NCI-H748 (cell line): ENCODE measurements around the gene CRISPLD2.
"Not testable (repeated sequence)": the region's sequence is repeated elsewhere in the genome, so short reads cannot be mapped to it uniquely, and the experiment has no call there.

Experiments used
- DNase-seq: peaks from one replicate; lab custom pipeline; 2025; ENCODE audit not compliant: unreplicated experiment; lab: John Stamatoyannopoulos, UW

The CRISPLD2 gene

DNA sequence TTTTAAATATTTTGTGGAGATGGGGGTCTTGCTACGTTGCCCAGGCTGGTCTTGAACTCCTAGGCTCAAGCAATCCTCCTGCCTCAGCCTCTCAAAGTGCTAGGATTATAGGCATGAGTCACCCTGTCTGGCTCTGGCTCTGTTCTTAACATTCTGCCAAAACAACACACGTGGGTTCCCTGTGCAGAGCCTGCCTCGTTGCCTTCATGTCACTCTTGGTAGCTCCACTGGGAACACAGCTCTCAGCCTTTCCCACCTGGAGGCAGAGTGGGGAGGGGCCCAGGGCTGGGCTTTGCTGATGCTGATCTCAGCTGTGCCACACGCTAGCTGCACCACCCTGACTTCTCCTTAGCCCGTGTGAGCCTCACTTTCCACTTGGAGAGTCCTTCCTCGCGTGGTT is 19.3 kb downstream of the CRISPLD2 start:
- DNase-seq: no peak

DNA sequence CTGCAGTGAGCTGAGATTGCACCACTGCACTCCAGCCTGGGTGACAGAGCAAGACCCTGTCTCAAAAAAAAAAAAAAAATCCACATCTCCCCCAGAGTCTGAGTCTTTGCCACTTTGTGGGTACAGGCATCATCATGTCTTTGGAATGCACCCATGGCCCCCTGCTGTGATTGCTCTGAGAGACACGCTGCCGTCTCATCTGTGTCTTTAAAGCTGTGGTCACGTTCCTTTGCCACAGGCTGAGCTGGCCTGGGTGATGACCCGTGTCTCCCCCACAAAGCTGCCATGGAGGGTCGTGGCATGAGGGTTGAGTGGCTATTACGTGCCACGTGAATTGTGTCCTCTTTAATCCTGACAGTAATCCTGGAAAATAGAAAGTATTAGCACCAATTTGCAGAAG is 20.2 kb downstream of the CRISPLD2 start:
- DNase-seq: no peak

DNA sequence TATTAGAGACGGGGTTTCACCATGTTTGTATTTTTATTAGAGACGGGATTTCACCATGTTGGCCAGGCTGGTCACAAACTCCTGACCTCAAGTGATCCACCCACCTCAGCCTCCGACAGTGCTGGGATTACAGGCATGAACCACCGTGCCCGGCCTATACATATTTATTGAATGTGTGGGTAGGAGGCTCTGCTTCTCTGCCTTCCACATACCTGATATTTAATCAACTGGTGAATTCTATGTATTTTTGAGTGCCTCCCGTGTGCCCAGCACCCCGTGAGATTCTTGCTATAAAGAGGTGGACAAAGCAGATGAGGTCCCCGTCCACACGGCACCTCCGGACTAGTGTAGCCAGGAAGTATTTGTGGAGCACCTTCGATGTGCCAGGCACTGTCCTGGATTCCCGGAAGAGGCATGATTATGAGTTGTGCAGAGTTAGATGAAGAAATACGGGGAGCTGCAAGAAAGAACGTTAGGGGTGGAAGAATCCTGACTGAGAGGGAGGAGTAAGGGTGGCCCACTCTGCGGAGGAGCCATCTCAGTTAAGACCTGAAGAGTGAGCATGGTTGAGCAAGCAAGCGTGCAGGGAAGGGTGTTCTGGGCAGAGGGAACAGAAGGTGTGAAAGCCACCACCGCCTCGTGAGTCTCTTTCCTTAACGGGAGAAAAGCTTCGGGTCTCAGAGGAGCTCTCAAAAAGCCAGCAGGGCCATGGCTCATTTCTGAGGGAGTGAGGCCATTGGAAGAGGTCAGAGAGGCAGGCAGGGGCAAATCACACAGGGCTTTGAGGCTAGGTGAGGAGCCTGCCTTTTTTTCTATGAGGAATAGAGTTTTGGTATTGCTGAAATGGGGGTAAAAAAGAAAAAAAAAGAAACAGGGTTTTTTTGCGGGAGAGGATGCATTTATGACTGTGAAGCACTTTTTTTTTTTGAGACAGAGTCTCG is 21.2 kb downstream of the CRISPLD2 start:
- DNase-seq: no peak

DNA sequence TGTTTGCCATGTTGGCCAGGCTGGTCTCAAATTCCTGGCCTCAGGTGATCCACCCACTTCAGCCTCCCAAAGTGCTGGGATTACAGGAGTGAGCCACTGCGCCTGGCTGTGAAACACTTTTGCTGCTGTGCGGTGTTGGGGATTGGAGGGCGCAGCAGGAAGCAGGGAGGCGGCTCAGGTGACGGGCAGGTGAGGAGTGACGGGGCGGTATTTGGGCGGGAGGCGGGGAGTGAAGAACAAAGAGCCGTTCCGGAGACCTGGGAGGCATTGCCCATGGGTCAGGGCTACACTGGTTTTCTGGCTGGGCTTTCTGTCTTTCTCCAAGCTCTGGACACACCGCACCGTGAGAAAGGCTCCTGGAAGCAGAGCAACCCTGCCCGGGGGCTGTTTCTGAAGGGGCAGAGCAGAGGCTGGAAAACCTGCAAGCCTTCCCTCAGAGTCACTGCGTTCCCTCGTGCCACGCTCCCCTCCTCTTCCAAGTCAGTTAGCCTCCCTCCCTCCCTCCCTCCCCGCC is 22.1 kb downstream of the CRISPLD2 start:
- DNase-seq: peak; percentile 87

DNA sequence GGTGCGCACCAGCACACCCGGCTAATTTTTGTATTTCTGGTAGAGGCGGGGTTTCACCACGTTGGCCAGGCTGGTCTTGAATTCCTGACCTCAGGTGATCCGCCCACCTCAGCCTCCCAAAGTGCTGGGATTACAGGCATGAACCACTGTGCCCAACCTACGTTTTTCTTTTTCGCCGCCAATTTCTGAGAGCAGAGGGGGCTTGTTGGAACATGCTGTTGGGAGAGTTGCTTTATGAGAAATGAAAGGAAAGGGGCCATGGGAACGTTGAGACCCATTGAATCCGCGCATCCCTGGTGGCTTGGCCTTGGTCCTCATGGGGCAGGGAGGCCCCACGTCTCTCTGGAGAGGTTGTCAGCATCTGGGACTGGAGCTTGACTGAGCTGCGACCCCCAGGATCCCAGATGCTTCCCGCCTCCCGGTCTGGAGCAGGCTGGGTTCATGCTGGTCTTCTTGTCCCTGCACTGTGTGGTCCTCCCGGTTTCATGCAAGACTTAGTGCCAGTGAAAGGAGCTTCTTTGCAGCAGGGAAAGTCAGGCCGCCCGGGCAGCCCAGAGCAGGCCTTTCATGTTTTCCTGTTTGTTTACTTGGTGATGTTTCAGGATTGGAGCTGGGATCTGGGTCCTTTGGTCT is 22.8 kb downstream of the CRISPLD2 start:
- DNase-seq: peak; percentile 16

DNA sequence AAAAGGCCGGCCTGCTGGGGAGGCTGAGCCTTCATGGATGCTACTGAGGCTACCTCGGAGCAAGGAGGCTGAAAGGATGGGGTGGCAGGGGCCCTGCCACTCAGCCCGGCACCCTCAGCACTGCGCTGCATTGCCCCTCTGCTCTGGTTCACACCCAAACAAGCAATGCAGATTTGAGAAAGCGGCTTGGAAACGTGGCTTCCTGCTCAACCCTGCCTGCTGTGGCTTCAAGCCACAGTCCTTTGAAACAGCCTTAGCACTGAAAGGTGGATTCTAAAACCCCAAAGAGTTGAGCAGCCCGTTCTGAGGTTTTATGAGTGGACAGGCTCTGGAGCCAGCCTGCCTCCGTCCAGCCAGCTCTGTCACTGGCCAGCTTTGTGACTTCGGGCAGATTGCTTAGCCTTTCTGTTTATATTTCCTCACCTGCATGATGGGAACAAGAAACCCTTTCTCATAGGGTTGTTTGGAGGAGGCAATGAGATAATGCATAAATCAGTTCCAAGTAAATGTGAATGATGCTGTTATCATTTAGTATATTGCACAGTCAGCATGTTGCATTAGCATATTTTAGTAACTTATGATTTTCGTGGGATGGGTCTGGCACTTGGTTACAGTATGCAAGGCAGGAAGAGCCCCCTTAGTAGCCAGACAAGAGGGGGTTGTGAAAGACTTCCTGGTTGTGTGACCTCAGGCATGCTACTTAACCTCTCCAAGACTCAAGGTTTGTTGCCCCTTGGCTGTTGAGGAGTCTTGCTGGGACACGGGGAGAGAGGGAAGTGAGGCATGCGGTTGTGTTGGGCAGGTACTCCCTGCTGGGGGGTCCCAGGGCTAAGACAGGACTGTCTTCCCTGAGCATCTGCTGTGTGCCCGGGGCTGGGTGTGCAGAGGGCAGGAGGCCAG is 23.6 kb downstream of the CRISPLD2 start:
- DNase-seq: no peak

DNA sequence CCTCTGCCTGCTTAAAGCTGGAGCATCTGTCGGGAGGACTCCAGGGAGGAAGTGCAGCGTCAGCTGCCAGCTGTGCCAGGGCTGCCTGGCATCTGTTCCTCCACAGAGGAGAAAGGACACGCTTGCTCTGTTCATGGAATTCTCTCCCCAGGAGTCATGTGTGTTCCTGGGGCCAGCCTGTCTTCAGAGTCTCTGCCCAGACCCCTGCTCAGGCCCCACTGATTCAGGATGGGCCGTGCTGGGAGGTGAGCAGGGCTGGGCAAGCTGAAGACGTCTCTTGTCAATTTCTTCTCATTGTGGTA is 24.2 kb downstream of the CRISPLD2 start:
- DNase-seq: no peak

DNA sequence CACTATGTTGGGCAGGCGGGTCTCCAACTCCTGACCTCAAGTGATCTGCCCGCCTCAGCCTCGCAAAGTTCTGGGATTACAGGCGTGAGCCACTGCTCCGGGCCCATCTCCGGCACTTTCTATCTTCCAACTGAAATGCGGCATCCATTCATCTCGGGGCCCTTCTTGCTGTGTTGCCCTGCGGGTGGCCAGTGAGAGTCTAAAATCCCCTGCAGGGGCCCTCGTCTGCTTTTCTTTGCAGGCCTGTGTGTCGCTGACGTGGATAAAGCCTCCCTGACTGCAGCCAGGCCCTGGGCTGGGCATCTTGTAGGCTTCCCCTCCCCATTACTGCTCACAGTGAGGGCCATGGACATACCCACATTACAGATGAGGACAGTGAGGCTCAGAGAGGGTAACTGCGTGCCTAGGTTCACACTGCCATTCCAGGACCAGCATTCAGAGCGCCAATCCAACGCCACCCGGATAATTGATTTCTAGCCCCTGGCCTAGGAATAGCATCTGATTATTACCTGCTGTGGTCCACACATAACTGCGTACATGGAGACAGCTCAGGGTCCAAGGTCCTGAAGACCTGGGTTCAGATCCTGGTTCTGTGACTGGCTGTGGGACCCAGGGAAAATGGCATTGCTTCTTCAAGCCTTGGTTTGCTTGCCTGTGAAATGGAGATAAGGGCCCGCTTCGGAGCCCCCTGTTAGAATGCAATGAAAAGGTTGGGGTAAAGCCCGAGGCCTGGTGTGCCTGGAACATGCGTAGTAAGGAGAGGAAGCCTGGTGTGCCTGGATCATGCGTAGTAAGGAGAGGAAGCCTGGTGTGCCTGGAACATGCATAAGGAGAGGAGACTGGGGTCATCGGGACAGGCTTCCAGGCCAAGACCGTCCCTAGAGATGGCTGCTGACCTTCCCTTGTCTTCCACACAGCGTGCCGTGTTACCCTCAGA is 25.0 kb downstream of the CRISPLD2 start:
- no peak for DNase-seq

DNA sequence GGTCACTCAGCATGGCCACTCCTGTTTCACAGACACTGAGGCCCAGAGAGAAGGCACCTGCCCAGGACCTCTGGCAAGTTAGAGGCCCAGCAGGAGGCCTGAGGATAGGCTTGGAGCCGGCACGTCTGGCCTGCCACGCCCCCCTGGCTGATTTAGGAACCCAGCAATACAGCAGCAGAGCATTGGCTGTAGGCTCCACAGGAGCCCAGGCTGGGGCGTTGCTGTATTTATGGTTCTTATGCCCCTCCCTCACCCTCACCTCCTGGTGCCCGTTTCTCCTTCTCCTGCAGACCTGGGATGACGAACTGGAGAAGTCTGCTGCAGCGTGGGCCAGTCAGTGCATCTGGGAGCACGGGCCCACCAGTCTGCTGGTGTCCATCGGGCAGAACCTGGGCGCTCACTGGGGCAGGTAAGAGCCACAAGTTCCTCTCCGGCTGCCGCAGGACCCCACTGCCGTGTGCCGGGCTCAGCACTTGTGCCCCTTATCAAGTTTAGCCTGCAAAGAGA is 25.8 kb downstream of the CRISPLD2 start:
- no peak for DNase-seq

DNA sequence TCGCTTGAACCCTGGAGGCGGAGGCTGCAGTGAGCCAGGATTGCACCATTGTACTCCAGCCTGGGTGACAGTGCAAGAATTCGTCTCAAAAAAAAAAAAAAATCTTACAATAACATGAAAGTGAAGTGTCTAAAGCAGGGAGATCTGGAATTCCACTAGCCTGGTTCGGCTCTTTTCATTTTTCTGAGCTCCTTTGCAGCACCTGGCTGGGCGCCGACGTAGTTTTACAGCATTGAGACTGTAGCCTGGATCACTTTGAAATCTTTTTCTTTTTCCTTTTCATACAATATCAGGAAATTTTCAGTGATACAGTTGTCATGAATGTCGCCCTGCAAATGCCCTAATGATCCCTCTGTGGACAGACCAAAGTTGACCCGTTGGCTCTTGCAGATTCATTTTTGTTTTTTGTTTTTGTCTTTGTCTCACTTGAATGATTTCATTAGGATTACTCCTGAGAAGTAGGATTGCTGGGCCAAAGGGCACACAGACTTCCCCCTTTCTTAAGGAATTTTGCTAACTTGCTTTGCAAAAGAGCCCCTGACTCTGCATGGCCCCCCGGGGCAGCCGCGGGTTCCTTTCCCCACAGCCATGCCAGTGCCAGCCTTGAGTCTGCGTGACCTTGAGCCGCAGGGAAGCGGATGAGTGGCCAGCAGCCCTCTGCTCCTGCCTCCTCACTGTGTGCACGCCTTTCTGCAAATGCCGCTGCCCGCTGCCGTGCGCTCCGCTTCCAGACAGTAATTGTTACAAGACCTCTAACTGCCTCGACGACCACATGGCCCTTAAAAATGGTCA is 28.0 kb downstream of the CRISPLD2 start:
- DNase-seq: peak; percentile 12

DNA sequence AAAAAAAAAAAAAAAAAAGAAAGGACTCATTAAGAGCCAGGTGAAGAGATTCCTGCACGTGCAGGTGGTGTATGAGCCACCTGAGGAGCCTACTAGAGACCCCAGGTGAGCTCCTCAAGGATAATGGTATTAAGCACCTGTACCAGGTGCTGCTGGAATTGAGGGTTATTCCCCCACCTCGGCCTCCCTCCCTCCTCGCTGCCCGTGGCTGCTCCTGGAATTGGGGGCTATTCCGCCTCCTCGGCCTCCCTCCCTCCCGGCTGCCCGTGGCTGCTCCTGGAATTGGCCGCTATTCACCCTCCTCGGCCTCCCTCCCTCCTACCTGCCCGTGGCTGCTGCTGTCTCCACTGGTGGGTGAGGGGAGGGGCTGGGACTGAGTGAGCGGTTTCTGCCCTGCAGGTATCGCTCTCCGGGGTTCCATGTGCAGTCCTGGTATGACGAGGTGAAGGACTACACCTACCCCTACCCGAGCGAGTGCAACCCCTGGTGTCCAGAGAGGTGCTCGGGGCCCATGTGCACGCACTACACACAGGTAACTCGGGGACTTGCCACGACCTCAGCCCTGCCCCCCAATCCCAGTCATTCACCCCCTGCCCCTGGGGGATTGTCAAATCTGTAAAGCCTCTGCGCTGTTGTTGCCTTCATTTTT is 29.3 kb downstream of the CRISPLD2 start:
- no peak for DNase-seq

DNA sequence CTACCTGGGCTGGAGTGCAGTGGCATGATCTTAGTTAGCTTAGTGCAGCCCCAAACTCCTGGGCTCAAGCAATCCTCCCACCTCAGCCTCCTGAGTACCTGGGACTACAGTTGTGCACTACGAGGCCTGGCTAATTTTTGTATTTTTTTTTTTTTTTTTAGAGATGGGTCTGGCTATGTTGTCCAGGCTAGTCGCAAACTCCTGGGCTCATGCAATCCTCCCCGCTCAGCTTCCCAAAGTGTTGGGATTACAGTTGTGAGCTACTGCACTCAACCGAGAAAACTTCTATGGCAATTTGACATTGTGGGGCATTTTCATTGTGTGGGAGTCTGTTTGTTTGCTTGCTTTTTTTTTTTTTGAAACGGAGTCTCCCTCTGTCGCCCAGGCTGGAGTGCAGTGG is 30.0 kb downstream of the CRISPLD2 start:
- no peak for DNase-seq

DNA sequence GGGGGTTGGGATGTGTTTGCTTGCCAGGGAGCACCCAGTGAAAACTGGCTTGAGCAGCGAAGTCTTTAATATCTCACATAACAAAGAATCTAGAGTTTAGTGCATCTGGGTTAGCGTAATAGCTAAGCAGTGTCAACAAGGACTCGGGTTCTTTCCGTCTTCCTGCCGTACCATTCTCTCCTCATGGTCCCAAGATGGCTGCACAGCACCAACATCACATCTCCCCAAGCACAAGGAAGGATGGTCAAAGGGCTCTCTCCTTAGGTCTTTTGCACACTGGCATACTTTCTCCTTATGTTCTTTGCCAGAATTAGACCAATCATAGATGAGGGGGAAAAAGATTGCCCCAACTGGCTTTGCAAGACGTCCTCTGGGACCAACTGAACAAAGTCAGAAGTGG is 30.9 kb downstream of the CRISPLD2 start:
- DNase-seq: no peak

DNA sequence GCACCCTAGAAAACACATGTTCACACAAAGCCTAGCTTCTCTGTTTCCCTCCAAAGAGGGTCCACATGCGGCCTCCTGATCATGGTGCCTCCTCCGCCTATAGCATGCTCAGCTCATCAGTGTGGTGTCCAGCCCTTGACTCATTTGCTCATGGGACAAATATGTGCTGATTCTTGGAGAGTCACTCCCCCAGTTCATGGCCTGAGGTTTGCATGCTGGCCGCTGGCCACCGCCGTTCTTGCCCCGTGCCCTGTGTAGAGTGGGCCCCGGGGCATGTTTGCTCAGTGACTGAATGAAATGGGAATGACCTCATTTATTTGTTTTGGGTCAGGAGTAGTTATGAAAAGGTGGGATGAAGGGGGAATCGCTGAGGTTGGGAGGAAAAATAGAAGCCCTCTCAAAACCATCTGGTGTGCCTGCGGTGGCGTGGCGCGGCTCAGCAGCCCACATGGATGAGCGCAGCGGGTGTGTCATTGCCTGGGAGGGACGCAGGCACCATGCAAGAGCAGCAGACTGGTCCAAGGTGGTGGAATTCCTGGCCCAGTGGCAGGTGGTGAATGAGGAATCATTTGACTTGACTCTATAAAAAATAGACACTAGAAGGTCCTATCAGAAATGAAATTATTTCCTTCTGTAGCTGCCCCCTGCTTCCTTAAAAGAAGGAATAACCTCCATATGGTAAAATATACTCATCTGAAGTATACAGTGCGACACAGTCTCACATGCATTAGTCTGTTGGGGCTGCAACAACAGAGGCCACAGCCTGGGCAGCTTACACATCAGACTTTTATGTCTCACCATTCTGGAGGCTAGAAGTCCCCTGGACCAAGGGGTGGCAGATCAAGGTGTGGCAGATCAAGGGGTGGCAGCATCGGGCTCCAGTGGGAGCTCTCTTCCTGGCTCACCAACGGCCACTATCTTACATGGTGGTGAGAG is 31.7 kb downstream of the CRISPLD2 start:
- peak; percentile 88 for DNase-seq

DNA sequence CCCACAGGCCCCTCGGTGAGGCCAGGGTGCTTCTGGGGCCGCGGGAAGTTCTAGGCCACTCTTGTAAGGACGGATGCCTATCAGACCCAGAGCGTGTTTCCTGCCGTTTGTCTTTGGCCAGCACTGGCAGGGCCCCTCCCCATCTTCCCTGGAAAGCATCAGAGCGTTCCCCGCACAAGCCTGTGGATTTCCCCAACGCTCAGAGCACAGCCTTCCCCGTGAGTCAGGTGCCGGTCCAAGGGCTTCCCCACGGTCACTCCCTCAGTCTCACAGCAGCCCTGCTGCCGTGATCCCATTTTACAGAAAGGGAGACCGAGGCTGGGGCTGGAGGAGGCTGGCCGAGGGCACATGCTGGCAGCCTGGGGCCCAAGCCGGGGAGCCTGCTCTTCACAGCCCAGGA is 33.7 kb downstream of the CRISPLD2 start:
- DNase-seq: no peak

DNA sequence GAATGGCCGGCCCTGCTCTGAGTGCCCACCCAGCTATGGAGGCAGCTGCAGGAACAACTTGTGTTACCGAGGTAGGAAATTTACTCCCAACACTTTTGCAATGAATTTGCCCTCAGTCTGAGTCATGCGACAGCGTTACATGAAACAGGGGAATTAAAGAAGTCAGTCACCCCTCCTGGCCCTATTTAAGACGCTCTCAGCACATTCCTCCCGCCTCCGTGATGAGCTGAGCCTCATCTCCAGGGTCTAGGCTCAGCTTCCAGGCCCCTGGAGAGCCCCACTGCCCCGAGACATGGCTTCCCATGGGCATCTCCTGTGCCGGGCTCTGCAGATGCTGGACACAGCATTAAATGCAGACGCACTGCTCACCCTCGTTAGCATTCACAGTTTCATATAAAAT is 35.0 kb downstream of the CRISPLD2 start:
- DNase-seq: no peak

DNA sequence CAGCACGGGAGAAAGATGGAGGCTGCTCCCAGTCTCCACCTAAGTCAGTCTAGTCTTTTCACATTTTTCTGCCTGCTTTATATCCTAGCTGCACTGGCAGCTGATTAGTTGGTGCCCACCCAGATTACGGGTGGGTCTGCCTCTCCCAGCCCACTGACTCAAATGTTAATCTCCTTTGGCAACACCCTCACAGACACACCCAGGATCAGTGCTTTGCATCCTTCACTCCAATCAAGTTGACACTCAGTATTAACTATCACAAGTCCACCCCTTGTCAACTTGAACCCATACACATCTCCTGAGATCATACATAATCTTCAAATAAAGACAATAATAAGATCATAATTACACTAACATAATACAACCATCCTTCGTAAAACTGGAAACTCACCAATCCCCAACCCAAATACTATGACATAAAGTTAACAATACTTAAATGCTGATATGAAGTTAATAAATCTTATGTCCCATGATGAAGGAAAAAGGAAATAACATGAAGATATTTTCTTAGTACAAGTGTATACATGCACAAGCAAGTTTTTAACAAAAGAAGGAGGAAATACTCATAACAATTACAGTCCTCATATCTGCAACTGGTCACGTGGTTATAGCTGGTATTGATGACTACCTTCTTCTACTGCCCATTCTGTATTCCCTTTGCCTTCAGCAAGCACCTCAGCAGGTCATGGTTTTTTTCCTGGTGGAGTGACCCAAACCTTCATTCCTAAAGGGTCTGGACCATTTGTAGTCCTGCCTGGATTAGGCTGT is 35.8 kb downstream of the CRISPLD2 start:
- DNase-seq: not testable (repeated sequence)
